KBM-7 (cell line): ENCODE data around the gene KSR1.
A peak's percentile ranks its signal among the peaks of the same experiment; 100 is the strongest.

Experiments
- DNase-seq: peaks from one replicate; pipeline ENCODE4 v3.0.0-alpha.2; 2015
- in situ Hi-C: fragments of 300-500 bp; cut with MboI; formaldehyde crosslinking; loops from 2 replicates; pipeline ENCODE4 v1.14.3; 2020; ENCODE audit warnings: low sequenced_read_pairs, low pct_unique_long_range_greater_than_20kb, mixed read lengths

Gene KSR1

DNA sequence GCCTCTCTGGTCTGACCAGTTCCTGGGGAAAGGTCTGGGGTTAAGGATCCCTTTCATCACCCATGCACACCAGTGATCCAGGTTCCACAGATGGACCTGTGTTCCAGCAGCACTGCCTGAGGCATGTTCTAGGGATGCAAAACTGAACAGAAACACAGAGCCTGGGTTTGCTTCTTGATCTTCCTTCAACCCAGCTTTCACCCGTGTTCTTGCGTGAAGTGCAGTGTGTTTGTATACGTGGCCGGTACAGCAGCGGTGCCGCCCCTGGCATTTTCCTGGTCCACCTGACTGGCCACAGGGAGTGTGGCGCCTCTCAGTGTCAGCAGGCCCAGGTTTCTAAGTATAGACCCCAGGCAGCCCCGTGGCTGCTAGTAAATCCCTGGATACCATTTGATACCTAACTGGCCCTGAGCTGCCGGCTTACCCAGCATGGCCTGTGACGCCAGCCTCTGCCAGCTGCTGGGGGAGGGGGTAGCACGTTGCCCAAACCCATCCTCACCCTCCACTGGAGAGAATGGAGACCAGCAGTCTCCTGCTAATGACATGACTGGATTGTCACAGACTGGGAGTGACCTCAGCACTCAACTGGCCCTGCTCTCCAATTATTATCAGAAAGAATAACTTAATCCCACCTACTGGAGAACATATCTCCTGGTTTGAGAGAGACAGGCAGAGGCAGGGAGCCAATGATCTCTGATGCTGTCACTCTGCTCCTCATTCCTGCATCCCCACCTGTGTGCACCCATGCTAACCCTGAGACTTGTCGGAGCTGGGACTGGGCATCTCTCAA lies 115.5 kb downstream of the KSR1 start:
- no peak for DNase-seq
- in situ Hi-C loops: no loop called here

DNA sequence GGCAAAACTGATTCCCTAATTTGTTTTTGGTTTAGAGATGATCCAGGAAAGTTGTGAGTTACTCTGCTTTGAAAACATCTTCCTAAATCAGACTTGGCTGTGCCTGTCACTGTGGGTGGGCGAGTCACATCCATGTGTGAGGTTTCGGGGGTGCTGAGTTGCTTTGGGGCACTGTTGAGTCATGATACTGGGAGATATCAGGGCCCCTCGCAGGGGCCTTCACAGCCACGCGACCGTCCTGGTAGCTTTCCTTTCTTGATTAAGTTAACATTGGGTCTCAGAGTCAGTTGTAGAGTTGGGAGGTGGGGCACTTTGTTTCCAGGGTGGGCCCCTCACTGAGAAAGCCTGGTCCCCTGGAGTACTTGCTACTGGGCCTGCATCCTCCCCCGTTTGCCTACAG lies 116.4 kb downstream of the KSR1 start:
- DNase-seq: no peak
- in situ Hi-C loops: no loop called here

GRCh38 chr17:27573548-27573947 lies 117.3 kb downstream of the KSR1 start:
- in situ Hi-C loops: no loop called here
- no peak for DNase-seq

GRCh38 chr17:27573971-27574525 lies 117.8 kb downstream of the KSR1 start:
- DNase-seq: peak; percentile 64
- in situ Hi-C loops: no loop called here

DNA sequence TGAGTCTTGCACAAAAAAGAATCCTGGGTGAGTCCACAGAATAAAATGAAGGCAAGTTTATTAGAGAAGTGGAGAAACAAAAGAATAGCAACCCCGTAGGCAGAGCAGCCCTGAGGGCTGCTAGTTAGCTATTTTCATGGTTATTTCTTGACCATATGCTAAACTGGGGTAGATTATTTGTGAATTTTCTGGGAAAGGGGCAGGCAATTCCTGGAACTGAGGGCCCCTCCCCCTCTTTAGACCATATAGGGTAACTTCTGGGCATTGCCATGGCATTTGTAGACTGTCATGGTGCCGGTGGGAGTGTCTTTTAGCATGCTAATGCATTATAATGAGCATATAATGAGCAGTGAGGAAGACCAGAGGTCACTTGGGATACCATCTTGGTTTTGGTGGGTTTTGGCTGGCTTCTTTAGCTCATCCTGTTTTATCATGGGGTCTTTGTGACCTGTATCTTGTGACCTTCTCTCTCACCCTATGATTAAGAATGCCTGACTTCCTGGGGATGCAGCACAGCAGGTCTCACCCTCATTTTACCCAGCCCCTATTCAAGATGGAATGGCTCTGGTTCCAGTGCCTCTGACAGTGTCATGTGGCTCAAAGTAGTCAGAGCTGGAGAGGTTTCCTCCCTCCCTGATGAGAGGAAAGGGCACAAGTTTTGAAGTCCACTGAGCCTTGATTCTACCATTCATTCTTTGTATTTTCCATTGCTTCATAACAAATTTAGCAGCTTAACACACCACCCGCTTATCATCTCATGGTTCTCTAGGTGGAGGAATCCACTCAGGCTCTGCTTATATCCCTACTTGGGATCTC lies 119.1 kb downstream of the KSR1 start:
- DNase-seq: no peak
- in situ Hi-C loops: no loop called here

DNA sequence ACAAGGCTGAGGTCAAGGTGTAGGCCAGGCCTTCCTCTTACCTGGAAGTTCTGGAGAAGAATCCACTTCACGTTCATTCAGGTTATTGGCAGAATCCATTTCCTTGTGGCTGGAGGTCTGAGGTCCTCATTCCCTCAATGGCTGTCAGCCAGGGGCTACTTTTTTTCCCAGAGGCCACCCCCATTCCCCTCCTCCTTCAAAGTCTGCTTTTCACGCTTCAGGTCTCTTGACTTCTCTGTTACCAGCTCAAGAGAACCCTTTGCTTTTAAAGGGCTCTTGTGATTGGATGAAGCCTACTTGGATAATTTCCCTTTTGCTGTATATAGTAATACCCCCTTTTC lies 119.6 kb downstream of the KSR1 start:
- in situ Hi-C loops: no loop called here

GRCh38 chr17:27576477-27577083 lies 120.3 kb downstream of the KSR1 start:
- no peak for DNase-seq
- in situ Hi-C loops: no loop called here

More for the DNA sequence above, 119.6 kb downstream of the KSR1 start:
- DNase-seq: no peak

DNA sequence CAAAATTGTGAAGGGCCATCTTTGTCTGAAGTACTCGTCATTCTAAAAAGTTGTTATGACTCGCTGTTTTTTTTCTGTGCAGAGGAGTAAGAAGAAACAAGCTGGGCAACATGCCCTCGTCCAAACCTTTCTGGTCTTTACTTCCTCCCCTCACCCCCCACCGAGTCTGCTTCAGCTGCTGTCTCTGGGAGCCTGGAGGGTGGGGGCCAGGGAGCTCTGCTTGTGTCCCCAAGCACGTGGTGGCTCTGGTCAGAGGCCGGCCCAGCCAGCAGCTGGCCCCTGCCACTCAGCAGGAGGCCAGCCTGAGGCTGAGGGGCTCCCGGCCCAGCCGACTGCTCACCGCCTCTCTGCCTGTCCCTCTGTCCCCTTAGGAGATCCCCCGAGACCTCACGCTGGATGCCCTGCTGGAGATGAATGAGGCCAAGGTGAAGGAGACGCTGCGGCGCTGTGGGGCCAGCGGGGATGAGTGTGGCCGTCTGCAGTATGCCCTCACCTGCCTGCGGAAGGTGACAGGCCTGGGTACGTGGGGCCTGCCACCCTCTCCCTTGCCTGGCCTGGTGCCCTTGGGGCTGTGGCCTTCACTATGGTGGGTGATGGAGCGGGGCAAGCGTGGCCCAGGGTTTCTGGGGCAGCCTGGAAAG lies 121.0 kb downstream of the KSR1 start:
- in situ Hi-C loops: no loop called here
- DNase-seq: no peak

GRCh38 chr17:27577884-27578717 lies 121.9 kb downstream of the KSR1 start:
- in situ Hi-C loops: no loop called here
- no peak for DNase-seq

DNA sequence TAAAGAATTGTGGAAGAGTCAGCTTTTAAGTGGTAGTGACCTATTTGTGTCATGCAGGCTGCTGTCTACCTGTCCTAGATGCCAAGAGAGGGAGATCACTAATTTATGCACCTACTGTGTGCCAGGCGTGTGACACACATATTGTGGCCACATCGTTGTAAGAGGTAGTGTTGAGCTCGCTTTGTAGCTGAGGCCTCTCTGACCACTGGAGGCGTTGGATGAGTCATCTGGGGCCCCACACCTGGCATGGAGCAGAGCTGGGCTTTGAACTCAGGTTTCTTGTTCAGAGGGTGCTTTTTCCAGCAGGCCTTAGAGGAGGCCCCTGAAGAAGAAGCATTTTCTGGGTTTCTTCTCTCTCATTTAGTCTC lies 122.5 kb downstream of the KSR1 start:
- DNase-seq: no peak
- in situ Hi-C loops: no loop called here

GRCh38 chr17:27579304-27579703 lies 123.1 kb downstream of the KSR1 start:
- in situ Hi-C loops: no loop called here
- DNase-seq: no peak

DNA sequence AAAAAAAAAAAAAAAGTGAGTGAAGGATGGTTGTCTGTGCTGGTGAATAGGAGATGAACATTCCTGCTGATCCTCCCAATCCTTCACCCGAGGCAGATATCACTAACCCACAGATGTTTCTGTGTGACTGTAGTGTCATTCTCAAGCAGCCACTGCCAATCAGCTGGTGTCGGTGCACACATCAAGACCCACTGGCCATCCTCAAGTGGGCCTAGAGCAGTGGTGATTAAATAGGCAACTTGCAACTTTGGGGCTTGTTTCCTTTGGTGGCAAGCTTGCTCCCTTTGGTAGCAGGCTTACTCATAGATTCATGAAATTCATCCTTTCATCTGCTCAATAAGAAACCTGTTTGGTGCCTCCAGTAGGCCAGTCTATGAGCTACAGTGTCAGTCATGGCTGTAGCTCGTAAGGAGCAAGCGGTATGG lies 123.7 kb downstream of the KSR1 start:
- no peak for DNase-seq
- in situ Hi-C loops: no loop called here

GRCh38 chr17:27581016-27581415 lies 124.8 kb downstream of the KSR1 start:
- in situ Hi-C loops: no loop called here
- no peak for DNase-seq

GRCh38 chr17:27582696-27583095 lies 126.4 kb downstream of the KSR1 start:
- no peak for DNase-seq
- in situ Hi-C loops: no loop called here

DNA sequence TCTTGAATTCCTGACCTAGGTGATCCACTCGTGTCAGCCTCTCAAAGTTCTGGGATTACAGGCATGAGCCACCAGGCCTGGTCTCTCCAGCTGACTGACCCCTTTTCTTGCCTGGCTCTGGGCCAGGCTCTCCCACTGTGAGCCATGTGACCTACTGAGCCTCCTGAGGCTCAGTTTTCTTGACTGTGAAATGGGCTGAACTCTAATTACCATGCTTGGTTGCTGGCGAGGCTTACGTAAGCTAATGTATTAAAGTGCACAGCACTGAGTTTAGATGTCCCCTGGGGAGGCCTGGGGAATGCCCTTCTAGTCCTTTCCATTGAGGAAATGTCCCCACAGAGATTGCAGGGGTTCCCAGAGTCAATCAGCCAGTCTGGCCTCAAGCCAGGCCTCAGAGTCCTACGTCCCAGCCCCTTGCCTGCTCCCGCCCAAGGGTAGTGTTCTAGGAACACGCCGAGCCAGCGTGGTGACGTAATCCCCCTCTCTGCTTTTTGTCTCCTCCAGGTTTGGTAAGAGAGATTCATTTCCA lies 129.0 kb downstream of the KSR1 start:
- no peak for DNase-seq
- in situ Hi-C loops: no loop called here

- in situ Hi-C loops: no loop called here
- no peak for DNase-seq
These were observed 129.5 kb downstream of the KSR1 start for GRCh38 chr17:27585792-27586191.

GRCh38 chr17:27586203-27586721 lies 130.0 kb downstream of the KSR1 start:
- DNase-seq: no peak
- in situ Hi-C loops: no loop called here

DNA sequence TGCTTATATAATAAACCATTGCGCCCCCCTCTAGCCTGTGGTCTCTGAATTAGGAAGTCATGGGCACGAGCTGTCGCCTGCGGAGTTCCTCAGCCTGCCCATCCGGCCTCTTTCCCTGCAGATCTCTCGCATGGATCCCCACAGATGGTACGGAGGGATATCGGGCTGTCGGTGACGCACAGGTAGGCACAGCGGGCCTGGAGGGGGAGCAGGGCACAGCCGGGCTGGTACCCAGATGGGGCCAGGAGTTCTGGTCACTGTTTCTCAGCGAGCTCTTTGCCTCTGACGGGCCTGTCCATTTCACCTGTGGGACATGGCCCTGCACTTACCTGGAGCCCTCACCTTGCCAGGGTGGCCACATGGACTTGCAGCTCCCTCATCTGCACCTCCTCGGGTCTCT lies 132.1 kb downstream of the KSR1 start:
- DNase-seq: no peak
- in situ Hi-C loops: no loop called here
